GM23248 (cell line): ENCODE results near the gene LRRN2. TPM values are rescaled to one million over a fixed set of nuclear protein-coding genes. Genes with fewer than 3 reads are reported as not detected.

Experiments used
- DNase-seq: peaks from one replicate; pipeline ENCODE4 v3.0.0-alpha.2; 2015
- H2AFZ ChIP-seq: fragments of 200-600 bp; sonication (generic); 2 replicates; pipeline ENCODE4 v1.6.1; 2016; ENCODE audit warnings: antibody characterized with exemption
- H3F3A ChIP-seq: fragments of 200-600 bp; sonication (generic); 2 replicates; pipeline ENCODE4 v1.6.1; 2016; ENCODE audit warnings: mild to moderate bottlenecking, antibody characterized with exemption, mixed run types; ENCODE audit not compliant: insufficient read depth
- H3K27ac ChIP-seq: fragments of 200-600 bp; sonication (generic); 2 replicates; pipeline ENCODE4 v1.5.1; 2016; ENCODE audit warnings: mild to moderate bottlenecking
- H3K27me3 ChIP-seq: fragments of 200-600 bp; sonication (generic); replicated peaks from 2 replicates; pipeline ENCODE4 v1.6.1; 2016; ENCODE audit warnings: mild to moderate bottlenecking; ENCODE audit not compliant: insufficient read depth
- H3K36me3 ChIP-seq: fragments of 200-600 bp; sonication (generic); 2 replicates; pipeline ENCODE4 v1.6.1; 2016; ENCODE audit warnings: low read depth, mild to moderate bottlenecking
- H3K4me1 ChIP-seq: fragments of 200-600 bp; sonication (generic); 2 replicates; pipeline ENCODE4 v1.6.1; 2016; ENCODE audit warnings: mild to moderate bottlenecking; ENCODE audit not compliant: insufficient read depth
- H3K4me2 ChIP-seq: fragments of 200-600 bp; sonication (generic); one replicate; pipeline ENCODE4 v1.6.1; 2016; ENCODE audit warnings: mild to moderate bottlenecking; ENCODE audit not compliant: unreplicated experiment
- H3K4me3 ChIP-seq: fragments of 200-600 bp; sonication (generic); 2 replicates; pipeline ENCODE4 v1.5.1; 2016; ENCODE audit warnings: mild to moderate bottlenecking
- H3K79me2 ChIP-seq: fragments of 200-600 bp; sonication (generic); 2 replicates; pipeline ENCODE4 v1.6.1; 2016; ENCODE audit warnings: mild to moderate bottlenecking; ENCODE audit not compliant: insufficient read depth
- H3K9ac ChIP-seq: fragments of 200-600 bp; sonication (generic); 2 replicates; pipeline ENCODE4 v1.6.1; 2016; ENCODE audit warnings: mild to moderate bottlenecking
- H3K9me2 ChIP-seq: fragments of 200-600 bp; sonication (generic); 2 replicates; pipeline ENCODE4 v1.6.1; 2016; ENCODE audit warnings: mixed run types, mild to moderate bottlenecking, moderate library complexity; ENCODE audit not compliant: insufficient read depth
- H3K9me3 ChIP-seq: fragments of 200-600 bp; sonication (generic); one replicate; pipeline ENCODE4 v1.6.1; 2017; ENCODE audit warnings: low read depth
- H4K20me1 ChIP-seq: fragments of 200-600 bp; sonication (generic); 2 replicates; pipeline ENCODE4 v1.6.0; 2016; ENCODE audit not compliant: insufficient read depth
- EZH2 ChIP-seq: fragments of 200-600 bp; sonication (generic); IDR thresholded peaks from 2 replicates; pipeline ENCODE4 v1.6.1; 2018; ENCODE audit warnings: antibody characterized with exemption, mild to moderate bottlenecking; ENCODE audit not compliant: insufficient read depth, poor library complexity, severe bottlenecking
- EZH2phosphoT487 ChIP-seq: fragments of 200-600 bp; sonication (generic); IDR thresholded peaks from 2 replicates; pipeline ENCODE4 v1.6.1; 2018; ENCODE audit warnings: antibody characterized with exemption, moderate library complexity, mild to moderate bottlenecking, low read depth; ENCODE audit not compliant: insufficient read depth
- WGBS, 2 experiments: methylation state at CpG; one replicate each; pipeline ENCODE4 v1.1.6; 2015 to 2017; ENCODE audit warnings: low lambda C conversion rate in 2 of 2, low coverage in 1 of 2; ENCODE audit errors: missing lambda C conversion rate in 2 of 2; 5-methylcytosine and 5-hydroxymethylcytosine counted together
- in situ Hi-C: fragments of 300-500 bp; cut with MboI; formaldehyde crosslinking; loops from 2 replicates; pipeline ENCODE4 v1.15.0; 2020
- polyA plus RNA-seq: library from polyadenylated mRNA; unstranded; fragments of >200 nt; fragmentation: Nextera tagmentation; extraction: Ambion mirVana; gene quantifications from 2 replicates; pipeline ENCODE4 v1.2.1, GENCODE V29; 2016
- total RNA-seq: library from RNA; depleted of rRNA; stranded (reverse); fragments of >200 nt; shearing (Covaris generic); gene quantifications from 2 replicates; pipeline ENCODE4 v1.2.3, GENCODE V29; 2014

The LRRN2 gene
- total and polyA plus RNA-seq, 2 experiments from 2014 or later, result 0.22 TPM; not detected in 1

- H3K9me2 ChIP-seq, result no peaks in the 10 kb centered on the region
- in situ Hi-C loops, result no loop called here
- H3K36me3 ChIP-seq, result no peaks in the 10 kb centered on the region
- no peak for TF ChIP-seq EZH2phosphoT487
- no peak for TF ChIP-seq EZH2
- H3K4me1 ChIP-seq, result no peaks in the 10 kb centered on the region
- H3K4me2 ChIP-seq, result no peak overlapping the region
- H3K27me3 ChIP-seq, result peaks cover 65% of the 10 kb centered on the region
- H3K79me2 ChIP-seq, result no peaks in the 10 kb centered on the region
- no peak for DNase-seq
- no peak overlapping the region for H3K4me3 ChIP-seq
- H3K27ac ChIP-seq, result no peak overlapping the region
- no peaks in the 10 kb centered on the region for H3K9me3 ChIP-seq
- no peaks in the 10 kb centered on the region for H4K20me1 ChIP-seq
- no peaks in the 10 kb centered on the region for H3F3A ChIP-seq
- H2AFZ ChIP-seq, result no peak overlapping the region
- no peak overlapping the region for H3K9ac ChIP-seq
- WGBS, 2 experiments, result 29 to 38% methylated on average over 2 of the region's 2 CpGs
These were observed 3.2 kb upstream of the LRRN2 start for GRCh38 chr1:204688776-204689175.

DNA sequence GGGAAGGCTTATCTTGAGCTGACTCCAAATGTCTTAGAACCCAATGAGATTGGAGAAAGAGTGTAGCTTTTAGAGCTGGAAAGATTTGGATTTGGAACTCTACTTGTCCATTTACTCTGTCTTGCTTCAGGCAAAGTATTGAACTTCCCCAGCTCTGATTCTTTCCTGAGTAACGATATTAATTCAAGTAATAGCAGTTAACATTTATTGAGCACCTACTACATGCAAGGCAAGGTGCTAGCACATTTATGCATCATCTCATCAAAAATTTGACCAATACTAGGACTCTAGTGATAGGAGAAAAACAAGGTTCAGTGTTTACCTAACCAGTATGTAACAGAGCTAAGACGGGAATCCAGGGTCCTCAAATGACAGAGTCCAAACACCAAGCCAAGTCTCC lies 2.5 kb upstream of the LRRN2 start:
- in situ Hi-C loops, result no loop called here
- no peaks in the 10 kb centered on the region for H3K9me3 ChIP-seq
- TF ChIP-seq EZH2 (no peak), EZH2phosphoT487 (no peak)
- WGBS, 2 experiments, result 71 to 95% methylated on average over 2 of the region's 2 CpGs
- no peaks in the 10 kb centered on the region for H4K20me1 ChIP-seq
- no peak overlapping the region for H3K9ac ChIP-seq
- no peak overlapping the region for H3K4me3 ChIP-seq
- H3K9me2 ChIP-seq, result no peaks in the 10 kb centered on the region
- H3K27me3 ChIP-seq, result peaks cover 66% of the 10 kb centered on the region
- H3K79me2 ChIP-seq, result no peaks in the 10 kb centered on the region
- no peak for DNase-seq
- H3K4me2 ChIP-seq, result no peak overlapping the region
- no peak overlapping the region for H3K27ac ChIP-seq
- H3K36me3 ChIP-seq, result no peaks in the 10 kb centered on the region
- no peaks in the 10 kb centered on the region for H3K4me1 ChIP-seq
- H3F3A ChIP-seq, result no peaks in the 10 kb centered on the region
- H2AFZ ChIP-seq, result no peak overlapping the region

DNA sequence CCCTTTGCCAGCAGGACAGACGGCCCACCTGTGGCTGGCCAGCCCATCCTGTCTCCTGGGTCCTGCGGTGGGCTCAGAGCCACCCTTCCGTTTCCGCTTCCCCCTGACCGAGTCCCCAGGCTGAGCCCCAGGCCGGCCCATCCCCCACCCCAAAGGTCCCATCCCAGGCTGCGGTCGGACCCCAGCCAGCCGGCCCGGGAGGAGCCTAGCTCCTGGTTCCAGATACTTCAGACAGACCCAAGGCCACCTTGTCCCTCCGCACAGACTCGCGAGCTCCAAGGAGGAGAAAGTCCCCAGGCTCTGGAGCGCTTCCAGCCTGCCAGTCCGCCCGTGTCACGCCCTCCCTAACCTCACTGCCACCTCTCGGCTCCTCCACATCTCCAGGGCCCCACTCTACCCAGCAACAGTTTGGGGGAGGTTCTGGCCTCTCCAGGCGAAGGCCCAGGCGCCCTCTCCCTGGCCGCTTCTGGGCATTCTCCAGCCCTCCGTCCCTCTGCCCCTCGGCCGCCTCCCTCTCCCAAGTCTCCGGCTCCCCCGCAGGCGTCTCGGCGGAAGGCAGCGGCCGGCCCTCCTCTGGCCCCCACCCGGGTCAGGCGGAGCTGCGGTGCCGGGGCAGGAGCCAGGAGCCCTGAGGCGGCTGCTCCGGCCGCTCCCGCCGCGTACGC lies 835 bp downstream of the LRRN2 start:
- no peaks in the 10 kb centered on the region for H3K79me2 ChIP-seq
- peak overlapping the region; percentile 44 for H3K4me3 ChIP-seq
- peaks cover 79% of the 10 kb centered on the region for H3K27me3 ChIP-seq
- no peak overlapping the region for H2AFZ ChIP-seq
- in situ Hi-C loops, result no loop called here
- H3F3A ChIP-seq, result no peaks in the 10 kb centered on the region
- H3K4me1 ChIP-seq, result no peaks in the 10 kb centered on the region
- no peak for TF ChIP-seq EZH2phosphoT487
- peak; percentile 70 for TF ChIP-seq EZH2
- 3 to 4% methylated on average over 21 to 41 of the region's 42 CpGs for WGBS, 2 experiments
- no peak overlapping the region for H3K27ac ChIP-seq
- H3K36me3 ChIP-seq, result no peaks in the 10 kb centered on the region
- no peak for DNase-seq
- no peaks in the 10 kb centered on the region for H3K9me3 ChIP-seq
- no peaks in the 10 kb centered on the region for H4K20me1 ChIP-seq
- H3K9ac ChIP-seq, result no peak overlapping the region
- H3K4me2 ChIP-seq, result peak overlapping the region; percentile 31
- H3K9me2 ChIP-seq, result no peaks in the 10 kb centered on the region

DNA sequence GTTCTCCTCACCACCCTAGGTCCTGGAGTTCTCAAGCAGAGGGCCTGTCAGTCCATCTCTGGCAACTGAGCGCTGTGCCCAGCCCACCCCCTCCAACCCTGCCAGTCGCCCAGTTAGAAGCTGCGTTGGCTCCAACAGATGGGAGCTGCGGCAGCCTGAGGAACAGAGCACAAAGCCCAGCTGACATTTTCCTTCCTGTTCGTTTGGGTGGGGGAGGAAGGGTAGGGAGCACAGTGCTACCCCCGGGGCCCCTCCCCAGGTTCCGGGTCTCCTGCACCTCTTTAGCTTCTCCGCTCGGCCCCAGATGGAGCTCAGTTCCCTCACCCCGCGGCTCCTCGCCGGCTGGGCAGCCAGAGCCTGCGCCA lies 1.4 kb downstream of the LRRN2 start:
- no peaks in the 10 kb centered on the region for H3K9me3 ChIP-seq
- DNase-seq, result no peak
- no peaks in the 10 kb centered on the region for H3K79me2 ChIP-seq
- H3K4me2 ChIP-seq, result no peak overlapping the region
- no peak overlapping the region for H3K9ac ChIP-seq
- no peaks in the 10 kb centered on the region for H3F3A ChIP-seq
- in situ Hi-C loops, result no loop called here
- H3K27ac ChIP-seq, result no peak overlapping the region
- no peaks in the 10 kb centered on the region for H3K36me3 ChIP-seq
- no peaks in the 10 kb centered on the region for H4K20me1 ChIP-seq
- H3K4me1 ChIP-seq, result no peaks in the 10 kb centered on the region
- no peak overlapping the region for H3K4me3 ChIP-seq
- TF ChIP-seq EZH2phosphoT487 (no peak), EZH2 (no peak)
- H2AFZ ChIP-seq, result no peak overlapping the region
- H3K27me3 ChIP-seq, result peaks cover 79% of the 10 kb centered on the region
- WGBS, 2 experiments, result 35 to 45% methylated on average over 12 to 14 of the region's 14 CpGs
- H3K9me2 ChIP-seq, result no peaks in the 10 kb centered on the region
